ENCODE measurements around the gene CYFIP2.

CYFIP2 gene

GRCh38 chr5:157362982-157363381, 97.1 kb downstream of the CYFIP2 start:
- no peak for DNase-seq

GRCh38 chr5:157365732-157366131, 99.8 kb downstream of the CYFIP2 start:
- DNase-seq: no peak

GRCh38 chr5:157366741-157367674, 101.1 kb downstream of the CYFIP2 start:
- DNase-seq: no peak

GRCh38 chr5:157369507-157369906, 103.6 kb downstream of the CYFIP2 start:
- no peak for DNase-seq

- DNase-seq: no peak
These were observed 105.0 kb downstream of the CYFIP2 start for GRCh38 chr5:157370967-157371366.

- no peak for DNase-seq
These were observed 105.9 kb downstream of the CYFIP2 start for GRCh38 chr5:157371655-157372471.

- no peak for DNase-seq
These were observed 106.5 kb downstream of the CYFIP2 start for GRCh38 chr5:157372472-157372822.

- no peak for DNase-seq
These were observed 112.6 kb downstream of the CYFIP2 start for GRCh38 chr5:157378509-157378908.

GRCh38 chr5:157379983-157380382, 114.1 kb downstream of the CYFIP2 start:
- DNase-seq: no peak

GRCh38 chr5:157381746-157382145, 115.8 kb downstream of the CYFIP2 start:
- DNase-seq: no peak

- DNase-seq: no peak
These were observed 117.3 kb downstream of the CYFIP2 start for GRCh38 chr5:157382996-157383800.

GRCh38 chr5:157384971-157385709, 119.2 kb downstream of the CYFIP2 start:
- DNase-seq: no peak

- DNase-seq: no peak
These were observed 121.2 kb downstream of the CYFIP2 start for GRCh38 chr5:157387041-157387563.

GRCh38 chr5:157387683-157388093, 121.8 kb downstream of the CYFIP2 start:
- DNase-seq: no peak

GRCh38 chr5:157388111-157388710, 122.3 kb downstream of the CYFIP2 start:
- DNase-seq: no peak

- no peak for DNase-seq
These were observed 123.2 kb downstream of the CYFIP2 start for GRCh38 chr5:157389103-157389502.

- no peak for DNase-seq
These were observed 124.2 kb downstream of the CYFIP2 start for GRCh38 chr5:157390133-157390532.

- no peak for DNase-seq
These were observed 124.8 kb downstream of the CYFIP2 start for GRCh38 chr5:157390551-157391297.

GRCh38 chr5:157398305-157398704, 132.4 kb downstream of the CYFIP2 start:
- no peak for DNase-seq

- no peak for DNase-seq
These were observed 135.0 kb downstream of the CYFIP2 start for GRCh38 chr5:157400741-157401495.

All from NCI-H146 (cell line).